Neural cell (in vitro differentiated cells): ENCODE measurements around the gene CGRRF1. TPM values are rescaled to one million over a fixed set of nuclear protein-coding genes. Genes with fewer than 3 reads are reported as not detected.

Experiments
- H2AFZ ChIP-seq: fragments of 200-600, 300-800 bp; sonication (generic), shearing (Covaris generic); 2 replicates; pipeline ENCODE4 v1.6.0; 2014; ENCODE audit warnings: low read depth, mild to moderate bottlenecking, antibody characterized with exemption, low read length, moderate library complexity
- H3F3A ChIP-seq: fragments of 200-600 bp; shearing (Covaris generic); 2 replicates; pipeline ENCODE4 v1.6.1; 2016; ENCODE audit warnings: mild to moderate bottlenecking, moderate library complexity, mixed read lengths, antibody characterized with exemption, low read length; ENCODE audit not compliant: insufficient read depth, poor library complexity, severe bottlenecking
- H3K27ac ChIP-seq: fragments of 200-600, 300-800 bp; sonication (generic), shearing (Covaris generic); 2 replicates; pipeline ENCODE4 v1.5.1; 2014; ENCODE audit warnings: mild to moderate bottlenecking, low read length, moderate library complexity
- H3K27me3 ChIP-seq: fragments of 300-800, 200-600 bp; sonication (generic), shearing (Covaris generic); 2 replicates; pipeline ENCODE4 v1.6.0; 2014; ENCODE audit warnings: mild to moderate bottlenecking, low read depth, low read length, moderate library complexity; ENCODE audit not compliant: insufficient read depth
- H3K36me3 ChIP-seq: fragments of 300-800, 200-600 bp; sonication (generic), shearing (Covaris generic); 2 replicates; pipeline ENCODE4 v1.5.1; 2014; ENCODE audit warnings: mild to moderate bottlenecking, antibody characterized with exemption, low read length, moderate library complexity; ENCODE audit not compliant: insufficient read depth
- H3K4me2 ChIP-seq: fragments of 300-800, 200-600 bp; sonication (generic), shearing (Covaris generic); 2 replicates; pipeline ENCODE4 v1.6.0; 2014; ENCODE audit warnings: mild to moderate bottlenecking, low read length
- H3K4me3 ChIP-seq: fragments of 300-800, 200-600 bp; sonication (generic), shearing (Covaris generic); 2 replicates; pipeline ENCODE4 v1.5.1; 2014; ENCODE audit warnings: mild to moderate bottlenecking, low read length, moderate library complexity
- H3K79me2 ChIP-seq: fragments of 200-600 bp; shearing (Covaris generic); replicated peaks from 2 replicates; pipeline ENCODE4 v1.6.0; 2014; ENCODE audit warnings: mild to moderate bottlenecking, low read length, moderate library complexity; ENCODE audit not compliant: insufficient read depth
- H3K9ac ChIP-seq: fragments of 300-800, 200-600 bp; sonication (generic), shearing (Covaris generic); 2 replicates; pipeline ENCODE4 v1.6.1; 2016; ENCODE audit warnings: mild to moderate bottlenecking, low read length, mixed read lengths
- H3K9me2 ChIP-seq: fragments of 200-600 bp; shearing (Covaris generic); 2 replicates; pipeline ENCODE4 v1.6.1; 2016; ENCODE audit warnings: mild to moderate bottlenecking, low read length, mixed read lengths; ENCODE audit not compliant: insufficient read depth
- H3K9me3 ChIP-seq: fragments of 200-600, 300-800 bp; sonication (generic), shearing (Covaris generic); 2 replicates; pipeline ENCODE4 v1.6.1; 2016; ENCODE audit warnings: mild to moderate bottlenecking, mixed run types, low read length, moderate library complexity, mixed read lengths
- H4K20me1 ChIP-seq: fragments of 200-600 bp; shearing (Covaris generic); 2 replicates; pipeline ENCODE4 v1.6.1; 2016; ENCODE audit warnings: mild to moderate bottlenecking, mixed run types; ENCODE audit not compliant: insufficient read depth
- EP300 ChIP-seq: fragments of 450-650 bp; conservative IDR thresholded peaks from 2 replicates; pipeline ENCODE4 v1.6.1; 2014; ENCODE audit warnings: antibody characterized with exemption, mild to moderate bottlenecking, moderate library complexity; ENCODE audit not compliant: poor library complexity, severe bottlenecking
- EZH2 ChIP-seq: fragments of 200-600, 300-800 bp; shearing (Covaris generic), sonication (generic); IDR thresholded peaks from 2 replicates; pipeline ENCODE4 v1.6.1; 2014; ENCODE audit warnings: antibody characterized with exemption, low read length, borderline replicate concordance, mild to moderate bottlenecking; ENCODE audit not compliant: insufficient read depth, poor library complexity, severe bottlenecking
- MXI1 ChIP-seq: fragments of 450-650 bp; conservative IDR thresholded peaks from 2 replicates; pipeline ENCODE4 v1.6.1; 2014; ENCODE audit warnings: antibody characterized with exemption, mild to moderate bottlenecking; ENCODE audit not compliant: poor library complexity, severe bottlenecking
- POLR2AphosphoS5 ChIP-seq: IDR thresholded peaks from 2 replicates; pipeline ENCODE4 v1.6.1; 2012
- RAD21 ChIP-seq: fragments of 450-650 bp; conservative IDR thresholded peaks from 2 replicates; pipeline ENCODE4 v1.6.1; 2014; ENCODE audit warnings: antibody characterized with exemption, mild to moderate bottlenecking, moderate library complexity
- SMC3 ChIP-seq: fragments of 450-650 bp; conservative IDR thresholded peaks from 2 replicates; pipeline ENCODE4 v1.6.1; 2014; ENCODE audit warnings: antibody characterized with exemption, mild to moderate bottlenecking, moderate library complexity; ENCODE audit not compliant: poor library complexity
- TAF1 ChIP-seq: IDR thresholded peaks from 2 replicates; pipeline ENCODE4 v1.6.1; 2012; ENCODE audit warnings: low read depth
- polyA plus RNA-seq: library from polyadenylated mRNA; depleted of rRNA; stranded (reverse); fragments of >200 nt; gene quantifications from 2 replicates; pipeline ENCODE4 v1.2.3, GENCODE V29; 2014
- TF ChIP-seq, protein P1 (sequence below): fragments of 450-650 bp; IDR thresholded peaks from 2 replicates; pipeline ENCODE4 v1.5.1; 2014; ENCODE audit warnings: antibody characterized with exemption, mild to moderate bottlenecking, moderate library complexity; ENCODE audit not compliant: poor library complexity, severe bottlenecking
- TF ChIP-seq, protein P2 (sequence below): IDR thresholded peaks from 2 replicates; pipeline ENCODE4 v1.6.1; 2012; ENCODE audit warnings: borderline replicate concordance

The CGRRF1 gene
- polyA plus RNA-seq, 1 donor from 2014 or later, result 31.0 TPM

GRCh38 chr14:54474232-54474793, 35.4 kb upstream of the CGRRF1 start (continued):
- TF ChIP-seq EZH2, result no peak

DNA sequence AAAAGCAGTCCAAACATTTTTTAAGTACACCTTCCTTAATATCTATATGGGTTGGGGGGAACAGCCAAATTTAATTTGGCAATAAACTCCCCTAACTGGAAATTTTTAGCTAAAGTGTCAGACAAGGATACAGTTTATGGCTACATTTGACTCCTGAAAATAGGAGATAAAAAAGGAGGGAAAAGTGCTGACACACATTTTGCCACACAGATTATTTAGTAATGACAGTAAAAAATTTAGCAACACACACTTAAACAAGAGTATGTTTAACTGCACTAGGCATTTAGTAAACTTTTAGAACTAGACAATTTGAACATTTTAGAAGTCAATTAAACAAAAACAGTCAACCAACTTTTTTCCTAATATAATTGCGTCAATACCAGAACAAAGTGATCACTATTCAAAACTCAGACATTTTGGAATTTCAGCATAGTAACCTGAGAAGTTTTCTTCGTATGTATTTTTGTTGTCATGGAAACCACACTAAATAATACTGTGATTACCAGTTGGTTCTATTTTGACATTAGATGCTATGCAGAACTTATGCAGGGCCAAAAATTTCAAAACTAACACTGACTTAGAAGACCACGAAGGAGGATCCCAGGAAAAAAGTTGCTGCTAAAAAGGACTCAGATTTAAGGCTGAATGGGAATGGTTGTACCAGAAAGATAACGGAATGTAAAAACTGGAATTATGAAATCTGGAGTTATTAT, 34.4 kb upstream of the CGRRF1 start:
- no peak overlapping the region for H3K4me2 ChIP-seq
- no peaks in the 10 kb centered on the region for H3K36me3 ChIP-seq
- TF ChIP-seq EP300 (no peak), TAF1 (no peak), MXI1 (no peak), EZH2 (no peak)
- TF ChIP-seq, protein P1, sequence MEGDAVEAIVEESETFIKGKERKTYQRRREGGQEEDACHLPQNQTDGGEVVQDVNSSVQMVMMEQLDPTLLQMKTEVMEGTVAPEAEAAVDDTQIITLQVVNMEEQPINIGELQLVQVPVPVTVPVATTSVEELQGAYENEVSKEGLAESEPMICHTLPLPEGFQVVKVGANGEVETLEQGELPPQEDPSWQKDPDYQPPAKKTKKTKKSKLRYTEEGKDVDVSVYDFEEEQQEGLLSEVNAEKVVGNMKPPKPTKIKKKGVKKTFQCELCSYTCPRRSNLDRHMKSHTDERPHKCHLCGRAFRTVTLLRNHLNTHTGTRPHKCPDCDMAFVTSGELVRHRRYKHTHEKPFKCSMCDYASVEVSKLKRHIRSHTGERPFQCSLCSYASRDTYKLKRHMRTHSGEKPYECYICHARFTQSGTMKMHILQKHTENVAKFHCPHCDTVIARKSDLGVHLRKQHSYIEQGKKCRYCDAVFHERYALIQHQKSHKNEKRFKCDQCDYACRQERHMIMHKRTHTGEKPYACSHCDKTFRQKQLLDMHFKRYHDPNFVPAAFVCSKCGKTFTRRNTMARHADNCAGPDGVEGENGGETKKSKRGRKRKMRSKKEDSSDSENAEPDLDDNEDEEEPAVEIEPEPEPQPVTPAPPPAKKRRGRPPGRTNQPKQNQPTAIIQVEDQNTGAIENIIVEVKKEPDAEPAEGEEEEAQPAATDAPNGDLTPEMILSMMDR, result no peak
- TF ChIP-seq, protein P2, sequence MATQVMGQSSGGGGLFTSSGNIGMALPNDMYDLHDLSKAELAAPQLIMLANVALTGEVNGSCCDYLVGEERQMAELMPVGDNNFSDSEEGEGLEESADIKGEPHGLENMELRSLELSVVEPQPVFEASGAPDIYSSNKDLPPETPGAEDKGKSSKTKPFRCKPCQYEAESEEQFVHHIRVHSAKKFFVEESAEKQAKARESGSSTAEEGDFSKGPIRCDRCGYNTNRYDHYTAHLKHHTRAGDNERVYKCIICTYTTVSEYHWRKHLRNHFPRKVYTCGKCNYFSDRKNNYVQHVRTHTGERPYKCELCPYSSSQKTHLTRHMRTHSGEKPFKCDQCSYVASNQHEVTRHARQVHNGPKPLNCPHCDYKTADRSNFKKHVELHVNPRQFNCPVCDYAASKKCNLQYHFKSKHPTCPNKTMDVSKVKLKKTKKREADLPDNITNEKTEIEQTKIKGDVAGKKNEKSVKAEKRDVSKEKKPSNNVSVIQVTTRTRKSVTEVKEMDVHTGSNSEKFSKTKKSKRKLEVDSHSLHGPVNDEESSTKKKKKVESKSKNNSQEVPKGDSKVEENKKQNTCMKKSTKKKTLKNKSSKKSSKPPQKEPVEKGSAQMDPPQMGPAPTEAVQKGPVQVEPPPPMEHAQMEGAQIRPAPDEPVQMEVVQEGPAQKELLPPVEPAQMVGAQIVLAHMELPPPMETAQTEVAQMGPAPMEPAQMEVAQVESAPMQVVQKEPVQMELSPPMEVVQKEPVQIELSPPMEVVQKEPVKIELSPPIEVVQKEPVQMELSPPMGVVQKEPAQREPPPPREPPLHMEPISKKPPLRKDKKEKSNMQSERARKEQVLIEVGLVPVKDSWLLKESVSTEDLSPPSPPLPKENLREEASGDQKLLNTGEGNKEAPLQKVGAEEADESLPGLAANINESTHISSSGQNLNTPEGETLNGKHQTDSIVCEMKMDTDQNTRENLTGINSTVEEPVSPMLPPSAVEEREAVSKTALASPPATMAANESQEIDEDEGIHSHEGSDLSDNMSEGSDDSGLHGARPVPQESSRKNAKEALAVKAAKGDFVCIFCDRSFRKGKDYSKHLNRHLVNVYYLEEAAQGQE, result no peak
- no peak overlapping the region for H3K9ac ChIP-seq
- H3K27ac ChIP-seq, result no peak overlapping the region
- no peaks in the 10 kb centered on the region for H3K27me3 ChIP-seq
- no peaks in the 10 kb centered on the region for H3F3A ChIP-seq
- no peaks in the 10 kb centered on the region for H4K20me1 ChIP-seq
- H3K9me3 ChIP-seq, result no peaks in the 10 kb centered on the region
- H3K4me3 ChIP-seq, result no peak overlapping the region
- no peak overlapping the region for H2AFZ ChIP-seq
- no peaks in the 10 kb centered on the region for H3K79me2 ChIP-seq
- H3K9me2 ChIP-seq, result no peaks in the 10 kb centered on the region

DNA sequence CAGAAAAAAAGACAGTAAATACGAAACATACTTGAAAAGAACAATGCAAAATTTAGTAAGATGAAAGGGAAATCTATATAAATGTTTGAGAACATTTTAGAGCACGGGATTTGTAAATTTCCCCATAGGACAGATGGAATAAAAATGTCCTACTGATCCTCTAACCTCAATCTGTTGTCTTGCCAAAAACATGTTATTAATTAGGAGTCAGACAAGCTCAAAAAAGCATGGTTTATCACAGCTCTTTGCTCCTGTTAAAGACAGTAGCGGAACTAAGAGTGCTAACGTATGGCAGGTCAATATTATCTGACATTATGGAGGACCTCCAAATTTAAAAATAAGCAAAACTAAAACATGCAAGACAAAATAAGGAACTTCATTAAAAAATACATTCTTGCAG, 33.8 kb upstream of the CGRRF1 start:
- H3K4me3 ChIP-seq, result no peak overlapping the region
- no peaks in the 10 kb centered on the region for H3K9me2 ChIP-seq
- no peak overlapping the region for H2AFZ ChIP-seq
- no peaks in the 10 kb centered on the region for H3K79me2 ChIP-seq
- TF ChIP-seq, protein P1, result no peak
- TF ChIP-seq RAD21 (no peak), MXI1 (no peak), SMC3 (no peak), POLR2AphosphoS5 (no peak), TAF1 (no peak), EZH2 (no peak), EP300 (no peak)
- TF ChIP-seq, protein P2, result no peak
- no peaks in the 10 kb centered on the region for H3K36me3 ChIP-seq
- H3K27ac ChIP-seq, result no peak overlapping the region
- no peak overlapping the region for H3K4me2 ChIP-seq
- H3K9ac ChIP-seq, result no peak overlapping the region
- no peaks in the 10 kb centered on the region for H3K27me3 ChIP-seq
- no peaks in the 10 kb centered on the region for H3F3A ChIP-seq
- H3K9me3 ChIP-seq, result no peaks in the 10 kb centered on the region
- no peaks in the 10 kb centered on the region for H4K20me1 ChIP-seq
